ENCODE results near the gene PAX2.

DNA sequence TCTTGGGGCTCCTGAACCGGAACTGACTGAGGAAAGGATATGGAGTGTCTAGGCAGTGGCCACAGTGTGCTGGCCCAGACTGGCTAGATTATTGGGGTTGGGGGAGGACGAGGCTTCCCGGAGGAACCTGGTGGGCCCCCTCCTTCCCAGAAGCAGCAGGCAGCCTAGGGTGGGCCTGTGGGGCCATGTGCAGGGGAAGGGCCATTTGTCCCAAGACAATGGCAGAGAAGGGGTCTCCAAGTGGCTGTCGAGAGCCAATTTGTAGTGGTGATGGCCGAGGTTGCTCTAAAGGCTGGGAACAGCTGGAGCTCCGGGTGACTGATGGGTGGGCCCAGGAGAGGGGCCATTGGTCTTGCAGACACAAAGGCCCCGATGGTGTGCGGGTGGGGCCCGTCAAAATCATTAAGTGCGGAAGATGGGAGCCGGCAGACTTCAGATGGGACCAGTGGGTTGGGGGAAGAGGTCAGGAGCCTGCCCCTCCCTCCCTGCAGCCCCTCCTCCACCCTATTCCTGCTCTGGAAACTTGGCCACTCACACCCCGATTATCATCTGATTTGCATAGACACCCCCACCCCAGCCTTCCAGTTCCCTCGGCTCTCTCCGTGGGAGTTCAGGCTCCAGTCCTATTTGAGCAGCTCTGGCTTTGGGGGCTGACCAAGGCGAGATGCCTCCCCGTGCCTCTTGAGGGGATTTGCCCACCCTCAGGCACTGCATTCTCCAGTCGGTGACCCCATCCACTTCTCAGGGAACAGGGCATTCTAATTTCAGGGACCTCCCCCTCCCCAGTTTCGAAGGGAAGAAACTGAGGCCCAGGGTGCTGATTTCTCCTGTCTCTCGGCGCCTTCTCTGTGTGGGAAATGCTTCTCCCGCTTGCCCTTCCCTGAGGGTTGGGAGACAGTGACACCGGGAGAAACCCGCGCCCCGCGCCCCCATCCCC is 36.0 kb upstream of the PAX2 start:
- no peak for TF ChIP-seq POLR2A (IDR thresholded peaks at IDR 0.05)
- TF ChIP-seq CTCF (IDR thresholded peaks at IDR 0.05) = no peak
